Vagina (tissue), 2 donors: ENCODE data around the gene VPS45.

ENCODE experiments used
- POLR2A ChIP-seq, 2 donors: fragments of 450-650 bp; IDR thresholded peaks; one replicate each; pipeline ENCODE4 v1.6.1; 2017; ENCODE audit warnings: antibody characterized with exemption in 2 of 2, mild to moderate bottlenecking in 2 of 2, moderate library complexity in 2 of 2
- POLR2AphosphoS5 ChIP-seq, 2 donors: sonication (generic); formaldehyde crosslinking; IDR thresholded peaks; one replicate each; pipeline ENCODE4 v1.9.0; 2017; ENCODE audit warnings: antibody characterized with exemption in 2 of 2, mild to moderate bottlenecking in 2 of 2, low read depth in 1 of 2; ENCODE audit not compliant: insufficient read depth in 1 of 2
- TF ChIP-seq, protein P1 (sequence below), 3 experiments: fragments of 450-650 bp in 2 of 3; fragments of 200-600 bp in 1 of 3; sonication (generic) in 1 of 3; IDR thresholded peaks; one replicate each; pipeline ENCODE4 v1.5.1; 2017 to 2019; ENCODE audit warnings: antibody characterized with exemption in 3 of 3, mild to moderate bottlenecking in 2 of 3, moderate library complexity in 2 of 3

DNA sequence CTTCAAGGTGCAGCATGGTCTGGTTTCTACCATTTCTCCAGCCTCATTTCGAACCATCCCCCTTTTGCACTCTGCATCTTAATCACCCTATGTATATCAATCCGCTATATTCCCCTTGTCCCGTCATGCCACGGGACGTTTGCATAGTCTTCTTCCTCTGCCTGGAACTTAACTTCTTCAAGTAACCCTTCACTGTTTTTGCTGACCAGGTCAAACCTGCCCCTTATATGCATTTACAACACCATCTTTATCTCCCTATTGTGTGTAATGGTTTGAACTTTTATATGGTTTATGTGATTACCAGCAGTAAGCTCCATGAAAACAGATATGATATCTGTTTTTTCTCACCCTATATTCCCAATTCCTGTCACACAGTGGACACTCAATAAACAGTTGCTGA lies 2.3 kb downstream of the VPS45 start:
- TF ChIP-seq, protein P1, sequence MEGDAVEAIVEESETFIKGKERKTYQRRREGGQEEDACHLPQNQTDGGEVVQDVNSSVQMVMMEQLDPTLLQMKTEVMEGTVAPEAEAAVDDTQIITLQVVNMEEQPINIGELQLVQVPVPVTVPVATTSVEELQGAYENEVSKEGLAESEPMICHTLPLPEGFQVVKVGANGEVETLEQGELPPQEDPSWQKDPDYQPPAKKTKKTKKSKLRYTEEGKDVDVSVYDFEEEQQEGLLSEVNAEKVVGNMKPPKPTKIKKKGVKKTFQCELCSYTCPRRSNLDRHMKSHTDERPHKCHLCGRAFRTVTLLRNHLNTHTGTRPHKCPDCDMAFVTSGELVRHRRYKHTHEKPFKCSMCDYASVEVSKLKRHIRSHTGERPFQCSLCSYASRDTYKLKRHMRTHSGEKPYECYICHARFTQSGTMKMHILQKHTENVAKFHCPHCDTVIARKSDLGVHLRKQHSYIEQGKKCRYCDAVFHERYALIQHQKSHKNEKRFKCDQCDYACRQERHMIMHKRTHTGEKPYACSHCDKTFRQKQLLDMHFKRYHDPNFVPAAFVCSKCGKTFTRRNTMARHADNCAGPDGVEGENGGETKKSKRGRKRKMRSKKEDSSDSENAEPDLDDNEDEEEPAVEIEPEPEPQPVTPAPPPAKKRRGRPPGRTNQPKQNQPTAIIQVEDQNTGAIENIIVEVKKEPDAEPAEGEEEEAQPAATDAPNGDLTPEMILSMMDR (IDR thresholded peaks at IDR 0.05), result no peak
- no peak for TF ChIP-seq POLR2A (IDR thresholded peaks at IDR 0.05)
- no peak for TF ChIP-seq POLR2AphosphoS5 (IDR thresholded peaks at IDR 0.05; ENCODE audit: insufficient read depth in 1 of 2, low read depth in 1 of 2)
